ENCODE measurements around the gene PPP2R3A.
"Not testable (repeated sequence)": the region's sequence is repeated elsewhere in the genome, so short reads cannot be mapped to it uniquely, and the experiment has no call there.

DNA sequence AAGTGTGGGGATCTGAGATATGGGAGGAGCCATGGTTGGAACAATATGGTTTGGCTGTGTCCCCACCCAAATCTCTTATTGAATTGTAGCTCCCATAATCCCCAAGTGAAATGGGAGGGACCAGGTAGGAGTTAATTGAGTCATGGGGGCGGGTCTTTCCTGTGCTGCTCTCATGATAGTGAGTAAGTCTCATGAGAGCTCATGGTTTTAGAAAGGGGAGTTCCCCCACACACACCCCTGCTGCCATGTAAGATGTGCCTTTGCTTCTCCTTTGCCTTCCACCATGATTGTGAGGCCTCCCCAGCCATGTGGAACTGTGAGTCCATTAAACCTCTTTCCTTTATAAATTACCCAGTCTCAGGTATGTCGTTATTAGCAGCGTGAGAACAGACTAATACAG is 119.5 kb downstream of the PPP2R3A start:
- TF ChIP-seq, protein P1, sequence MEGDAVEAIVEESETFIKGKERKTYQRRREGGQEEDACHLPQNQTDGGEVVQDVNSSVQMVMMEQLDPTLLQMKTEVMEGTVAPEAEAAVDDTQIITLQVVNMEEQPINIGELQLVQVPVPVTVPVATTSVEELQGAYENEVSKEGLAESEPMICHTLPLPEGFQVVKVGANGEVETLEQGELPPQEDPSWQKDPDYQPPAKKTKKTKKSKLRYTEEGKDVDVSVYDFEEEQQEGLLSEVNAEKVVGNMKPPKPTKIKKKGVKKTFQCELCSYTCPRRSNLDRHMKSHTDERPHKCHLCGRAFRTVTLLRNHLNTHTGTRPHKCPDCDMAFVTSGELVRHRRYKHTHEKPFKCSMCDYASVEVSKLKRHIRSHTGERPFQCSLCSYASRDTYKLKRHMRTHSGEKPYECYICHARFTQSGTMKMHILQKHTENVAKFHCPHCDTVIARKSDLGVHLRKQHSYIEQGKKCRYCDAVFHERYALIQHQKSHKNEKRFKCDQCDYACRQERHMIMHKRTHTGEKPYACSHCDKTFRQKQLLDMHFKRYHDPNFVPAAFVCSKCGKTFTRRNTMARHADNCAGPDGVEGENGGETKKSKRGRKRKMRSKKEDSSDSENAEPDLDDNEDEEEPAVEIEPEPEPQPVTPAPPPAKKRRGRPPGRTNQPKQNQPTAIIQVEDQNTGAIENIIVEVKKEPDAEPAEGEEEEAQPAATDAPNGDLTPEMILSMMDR (IDR thresholded peaks at IDR 0.05; ENCODE audit: borderline replicate concordance, extremely low read depth, low read length, poor library complexity, severe bottlenecking), result not testable (repeated sequence)
- not testable (repeated sequence) for TF ChIP-seq EZH2 (IDR thresholded peaks at IDR 0.05; ENCODE audit: borderline replicate concordance, low read depth, low read length, severe bottlenecking)
